SK-N-MC (cell line): Measurements from ENCODE around the gene DGCR2.
A peak's percentile ranks its signal among the peaks of the same experiment; 100 is the strongest.

Source experiments
- DNase-seq: peaks from one replicate; pipeline ENCODE4 v3.0.0-alpha.2; 2011; ENCODE audit warnings: low read depth, low spot score
- H3K27ac ChIP-seq: fragments of 200-600 bp; sonication (generic); 2 replicates; pipeline ENCODE4 v1.5.1; 2016; ENCODE audit warnings: mixed run types
- H3K36me3 ChIP-seq: fragments of 200-600 bp; sonication (generic); 2 replicates; pipeline ENCODE4 v1.6.1; 2017; ENCODE audit warnings: antibody characterized with exemption, low read length, mixed read lengths; ENCODE audit not compliant: insufficient read depth
- H3K4me3 ChIP-seq: fragments of 200-600 bp; sonication (generic); 2 replicates; pipeline ENCODE4 v1.5.1; 2016
- H3K9ac ChIP-seq: fragments of 200-600 bp; sonication (generic); 2 replicates; pipeline ENCODE4 v1.8.0; 2017; ENCODE audit warnings: mixed run types, mixed read lengths; ENCODE audit not compliant: insufficient read length
- H3K9me3 ChIP-seq: fragments of 200-600 bp; sonication (generic); 2 replicates; pipeline ENCODE4 v1.6.1; 2017; ENCODE audit warnings: low read depth, mild to moderate bottlenecking, antibody characterized with exemption, low read length, moderate library complexity, mixed read lengths
- EZH2 ChIP-seq: fragments of 200-600 bp; sonication (generic); IDR thresholded peaks from one replicate; pipeline ENCODE4 v1.6.1; 2017; ENCODE audit warnings: antibody characterized with exemption
- FOXP2 ChIP-seq: optimal IDR thresholded peaks from 2 replicates; pipeline ENCODE3; 2011; ENCODE audit warnings: mild to moderate bottlenecking, moderate library complexity; ENCODE audit not compliant: insufficient read depth; ENCODE audit errors: extremely low read length, control extremely low read depth
- POLR2AphosphoS5 ChIP-seq: IDR thresholded peaks from 2 replicates; pipeline ENCODE4 v1.6.1; 2012; ENCODE audit warnings: mild to moderate bottlenecking, low read depth, low read length, borderline replicate concordance

Gene DGCR2

GRCh38 chr22:19125011-19125410, 2.8 kb upstream of the DGCR2 start:
- H3K36me3 ChIP-seq = no peaks in the 10 kb centered on the region
- TF ChIP-seq POLR2AphosphoS5 = no peak
- no peak for TF ChIP-seq EZH2
- no peak overlapping the region for H3K4me3 ChIP-seq
- no peak overlapping the region for H3K9ac ChIP-seq
- H3K27ac ChIP-seq = no peak overlapping the region
- no peak for DNase-seq
- H3K9me3 ChIP-seq = no peaks in the 10 kb centered on the region

DNA sequence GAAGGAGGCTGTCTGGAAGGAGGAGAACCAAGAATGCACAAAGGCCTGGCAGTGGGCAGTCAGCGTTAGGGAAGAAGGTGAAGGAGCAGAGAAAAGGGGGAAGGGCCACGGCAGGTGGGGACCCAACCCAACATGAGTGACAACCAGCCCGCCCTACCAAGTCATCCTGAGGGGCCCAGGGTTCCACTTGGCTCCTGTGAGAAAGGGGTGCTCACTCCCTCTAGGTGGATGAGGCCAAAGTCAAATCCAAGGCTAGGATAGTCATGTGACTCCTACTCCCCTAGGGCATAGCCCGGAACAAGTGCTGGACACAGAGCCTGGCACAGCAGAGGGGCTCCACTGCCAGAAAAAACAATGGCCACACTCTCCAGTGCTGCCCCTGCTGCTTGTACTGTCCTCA, 2.2 kb upstream of the DGCR2 start:
- no peaks in the 10 kb centered on the region for H3K36me3 ChIP-seq
- no peak overlapping the region for H3K27ac ChIP-seq
- TF ChIP-seq FOXP2 (no peak), POLR2AphosphoS5 (no peak), EZH2 (no peak)

DNA sequence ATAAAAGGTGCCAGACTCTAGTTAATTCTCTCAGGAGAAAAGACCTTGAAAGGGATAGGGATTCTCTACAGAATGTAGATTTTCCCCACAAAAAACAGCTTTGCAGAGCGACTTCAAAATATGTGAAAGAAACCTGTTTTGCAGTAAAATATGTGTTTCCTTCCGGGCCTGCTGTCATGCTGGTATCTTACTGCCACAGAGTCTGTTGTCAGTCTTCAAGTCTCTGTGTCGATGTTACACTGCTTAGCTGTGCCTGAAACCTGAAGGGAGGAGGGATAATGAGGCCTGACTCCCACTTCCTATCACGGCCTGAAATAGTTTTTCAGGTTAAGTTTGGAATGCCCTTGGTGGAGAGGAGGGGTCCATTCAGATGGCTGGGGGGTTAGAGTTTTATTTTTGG, 1.7 kb upstream of the DGCR2 start:
- Histone ChIP-seq H3K4me3 (no peak overlapping the region), H3K27ac (no peak overlapping the region), H3K9me3 (no peaks in the 10 kb centered on the region), H3K36me3 (no peaks in the 10 kb centered on the region; the same call in 1 of the 2 replicates), H3K9ac (no peak overlapping the region)
- no peak for TF ChIP-seq EZH2
- TF ChIP-seq FOXP2 = no peak
- no peak for TF ChIP-seq POLR2AphosphoS5
- DNase-seq = no peak

More for the DNA sequence above, 2.2 kb upstream of the DGCR2 start:
- DNase-seq = no peak
- Histone ChIP-seq H3K9me3 (no peaks in the 10 kb centered on the region), H3K4me3 (no peak overlapping the region), H3K9ac (no peak overlapping the region)

DNA sequence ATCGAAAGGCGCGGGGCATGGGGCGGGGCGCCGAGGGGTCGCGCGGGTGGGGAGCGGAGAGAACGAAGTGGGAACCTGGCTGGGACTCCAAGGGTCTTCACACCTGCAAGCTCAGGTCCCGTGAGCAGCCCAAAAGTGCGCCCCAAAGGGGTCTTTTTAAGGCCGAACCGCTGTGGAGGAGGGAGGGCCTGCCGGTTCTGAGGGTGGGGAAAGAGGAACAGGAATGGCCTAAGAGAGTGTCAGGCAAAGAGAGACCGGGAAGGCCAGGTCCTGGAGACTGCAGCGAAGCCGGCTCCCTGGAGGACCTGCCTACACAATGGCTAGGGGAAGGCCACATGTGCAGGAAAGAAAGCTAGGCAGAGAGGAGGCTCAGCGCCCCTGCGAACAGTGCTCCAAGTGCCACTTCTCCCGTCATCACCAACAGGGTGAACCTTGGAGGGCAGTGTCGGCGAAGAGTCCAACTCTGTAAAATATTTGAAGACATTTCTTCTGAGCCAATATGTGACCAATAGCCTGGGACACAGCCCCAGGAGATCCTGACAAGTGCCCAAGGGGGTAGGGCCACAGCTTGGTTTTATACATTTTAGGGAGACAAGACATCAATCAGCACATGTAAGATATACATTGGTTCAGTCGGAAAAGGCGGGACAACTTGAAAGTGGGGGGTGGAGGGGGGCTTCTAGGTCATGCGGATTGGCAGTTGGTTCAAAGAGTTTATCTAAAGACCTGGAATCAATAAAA, 710 bp upstream of the DGCR2 start:
- TF ChIP-seq POLR2AphosphoS5 = no peak
- no peak for TF ChIP-seq FOXP2
- no peak for TF ChIP-seq EZH2
- H3K9me3 ChIP-seq = no peaks in the 10 kb centered on the region
- peak overlapping the region; percentile 43 for H3K9ac ChIP-seq
- H3K4me3 ChIP-seq = peak overlapping the region; percentile 97
- no peak for DNase-seq
- no peak overlapping the region for H3K27ac ChIP-seq
- H3K36me3 ChIP-seq = no peaks in the 10 kb centered on the region; the same call in 1 of the 2 replicates

GRCh38 chr22:19121631-19122142, 525 bp downstream of the DGCR2 start:
- Histone ChIP-seq H3K9ac (peak overlapping the region; percentile 95), H3K36me3 (no peaks in the 10 kb centered on the region; the same call in 1 of the 2 replicates), H3K4me3 (peak overlapping the region; percentile 97), H3K9me3 (no peaks in the 10 kb centered on the region), H3K27ac (no peak overlapping the region)
- no peak for TF ChIP-seq FOXP2
- no peak for TF ChIP-seq POLR2AphosphoS5
- no peak for TF ChIP-seq EZH2
- DNase-seq = no peak

GRCh38 chr22:19120829-19121630, 1.2 kb downstream of the DGCR2 start:
- TF ChIP-seq POLR2AphosphoS5 (no peak), FOXP2 (no peak), EZH2 (no peak)
- Histone ChIP-seq H3K36me3 (no peaks in the 10 kb centered on the region; the same call in 1 of the 2 replicates), H3K9me3 (no peaks in the 10 kb centered on the region), H3K9ac (peak overlapping the region; percentile 95), H3K27ac (no peak overlapping the region), H3K4me3 (peak overlapping the region; percentile 97)
- DNase-seq = no peak

- Histone ChIP-seq H3K27ac (no peak overlapping the region), H3K36me3 (no peaks in the 10 kb centered on the region; the same call in 1 of the 2 replicates), H3K9ac (no peak overlapping the region), H3K4me3 (no peak overlapping the region), H3K9me3 (no peaks in the 10 kb centered on the region)
- DNase-seq = no peak
- TF ChIP-seq FOXP2 = no peak
- TF ChIP-seq POLR2AphosphoS5 = no peak
- TF ChIP-seq EZH2 = no peak
Measured at GRCh38 chr22:19119949-19120348, 2.3 kb downstream of the DGCR2 start.

DNA sequence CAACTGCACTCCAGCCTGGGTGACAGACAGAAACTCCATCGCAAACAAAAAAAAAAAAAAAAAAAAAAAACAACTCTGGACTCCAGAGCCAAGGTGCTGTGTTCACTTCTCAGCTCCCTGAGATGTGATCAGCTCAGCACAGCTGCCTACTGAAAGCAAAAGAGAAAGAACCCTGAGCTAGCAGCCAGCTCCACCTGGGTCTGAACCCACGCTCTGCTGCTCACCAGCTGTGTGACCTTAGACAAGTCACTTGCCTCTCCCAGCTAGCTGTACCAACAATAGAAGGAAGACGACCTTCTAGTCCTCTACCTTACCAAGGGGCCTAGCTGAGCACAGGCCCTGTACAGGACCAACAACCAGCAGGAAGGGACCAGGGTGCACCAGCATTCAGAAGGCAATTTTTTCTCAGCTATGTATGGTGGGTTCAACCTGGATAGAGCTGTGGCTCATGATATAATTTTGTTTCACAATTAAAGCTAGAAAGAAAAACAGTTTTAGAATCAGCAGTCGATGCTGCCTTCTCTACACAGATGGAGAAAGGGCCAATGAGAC, 3.8 kb downstream of the DGCR2 start:
- H3K36me3 ChIP-seq = no peaks in the 10 kb centered on the region; the same call in 1 of the 2 replicates
- DNase-seq = no peak
- H3K27ac ChIP-seq = no peak overlapping the region
- no peak overlapping the region for H3K4me3 ChIP-seq
- TF ChIP-seq POLR2AphosphoS5 (no peak), FOXP2 (no peak), EZH2 (no peak)
- no peaks in the 10 kb centered on the region for H3K9me3 ChIP-seq
- no peak overlapping the region for H3K9ac ChIP-seq
